ENCODE data around the gene SF3B4.

The SF3B4 gene

DNA sequence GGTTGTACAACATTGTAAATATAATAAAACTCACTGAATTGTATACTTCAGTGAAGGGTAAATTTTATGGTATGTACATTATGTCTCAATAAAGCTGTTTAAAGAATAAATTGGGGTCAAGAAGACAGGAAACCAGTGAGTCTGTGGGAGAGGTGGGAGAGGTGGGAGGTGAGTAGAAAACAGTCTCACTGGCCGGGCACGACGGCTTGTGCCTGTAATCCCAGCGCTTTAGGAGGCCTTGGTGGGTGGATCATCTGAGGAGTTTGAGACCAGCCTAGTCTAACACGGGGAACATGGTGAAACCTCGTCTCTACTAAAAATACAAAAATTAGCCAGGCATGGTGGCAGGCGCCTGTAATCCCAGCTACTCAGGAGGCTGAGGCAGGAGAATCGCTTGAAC lies 4.9 kb upstream of the SF3B4 start:
- no peak overlapping the region for H3K4ac ChIP-seq (ENCODE audit: low read depth, low read length)
- H3K79me1 ChIP-seq (ENCODE audit: low read length) = no peaks in the 10 kb centered on the region
- H3K27me3 ChIP-seq (ENCODE audit: insufficient read depth, low read length, poor library complexity) = no peaks in the 10 kb centered on the region
- no peak overlapping the region for H3K9ac ChIP-seq (ENCODE audit: low read length)
- no peak overlapping the region for H3K4me2 ChIP-seq (ENCODE audit: low read length)
- peaks cover 2% of the 10 kb centered on the region for H3K36me3 ChIP-seq (ENCODE audit: control insufficient read depth, insufficient read depth, low read length)
- H3K4me1 ChIP-seq (ENCODE audit: control insufficient read depth, low read depth, low read length) = no peaks in the 10 kb centered on the region
- no peak overlapping the region for H2BK5ac ChIP-seq (ENCODE audit: low read length)
- H2AK5ac ChIP-seq (ENCODE audit: low read length) = no peak overlapping the region
- DNase-seq = no peak
- H4K8ac ChIP-seq (ENCODE audit: low read depth, low read length) = no peak overlapping the region
- H2BK120ac ChIP-seq (ENCODE audit: low read depth, low read length) = no peak overlapping the region
- peaks cover under 1% of the 10 kb centered on the region for H3K79me2 ChIP-seq (ENCODE audit: control insufficient read depth, insufficient read depth, low read length)
- no peak overlapping the region for H4K5ac ChIP-seq (ENCODE audit: low read length)
- no peak overlapping the region for H3K56ac ChIP-seq (ENCODE audit: low read length)
- H3K18ac ChIP-seq (ENCODE audit: low read length) = no peak overlapping the region
- no peak overlapping the region for H3K4me3 ChIP-seq (ENCODE audit: low read length)
- no peak overlapping the region for H3K23ac ChIP-seq (ENCODE audit: low read length)
- no CpG with 5 or more reads among the region's 8 CpGs for WGBS (ENCODE audit: extremely low coverage, insufficient coverage, low lambda C conversion rate)
- no peak overlapping the region for H2BK15ac ChIP-seq (replicated peaks; ENCODE audit: low read depth)
- no peak overlapping the region for H3K27ac ChIP-seq (ENCODE audit: low read depth, low read length)

DNA sequence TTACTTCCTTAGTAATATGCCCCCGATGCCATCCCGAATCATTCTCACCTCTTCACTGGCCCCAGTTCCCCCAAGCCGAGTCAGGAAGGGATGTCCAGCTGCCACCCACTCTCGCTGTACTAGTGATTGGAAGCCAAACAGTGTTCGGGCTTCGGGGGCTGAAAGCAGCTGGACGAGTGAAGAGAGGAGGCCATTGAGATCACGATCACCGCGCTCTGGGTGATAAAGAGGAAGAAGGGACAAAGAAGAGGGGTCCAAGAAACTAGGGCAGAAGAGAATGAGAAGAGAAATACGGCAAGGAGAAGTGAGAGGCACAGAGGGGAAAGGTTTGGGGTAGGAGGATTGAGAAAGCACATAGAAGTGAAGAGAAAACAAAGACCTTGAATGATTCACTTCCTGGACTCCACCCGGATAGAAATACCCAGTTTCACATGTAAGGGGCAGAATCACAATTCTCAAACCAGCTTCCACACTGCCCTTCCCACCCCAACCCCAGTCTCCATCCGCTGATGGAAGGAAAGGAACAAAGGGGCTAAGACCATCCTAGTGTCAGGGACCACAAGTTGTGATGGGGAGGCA lies 3.7 kb upstream of the SF3B4 start:
- Histone ChIP-seq H4K5ac (ENCODE audit: low read length) (no peak overlapping the region), H3K27ac (ENCODE audit: low read depth, low read length) (no peak overlapping the region), H2BK120ac (ENCODE audit: low read depth, low read length) (no peak overlapping the region), H3K27me3 (ENCODE audit: insufficient read depth, low read length, poor library complexity) (no peaks in the 10 kb centered on the region), H2BK5ac (ENCODE audit: low read length) (no peak overlapping the region), H3K9ac (ENCODE audit: low read length) (no peak overlapping the region), H3K4me1 (ENCODE audit: control insufficient read depth, low read depth, low read length) (peaks cover 2% of the 10 kb centered on the region), H3K56ac (ENCODE audit: low read length) (no peak overlapping the region), H2AK5ac (ENCODE audit: low read length) (no peak overlapping the region), H3K36me3 (ENCODE audit: control insufficient read depth, insufficient read depth, low read length) (peaks cover 4% of the 10 kb centered on the region), H3K79me1 (ENCODE audit: low read length) (peaks cover 4% of the 10 kb centered on the region), H3K4me3 (ENCODE audit: low read length) (no peak overlapping the region), H3K4ac (ENCODE audit: low read depth, low read length) (no peak overlapping the region), H3K4me2 (ENCODE audit: low read length) (no peak overlapping the region), H3K18ac (ENCODE audit: low read length) (no peak overlapping the region), H3K79me2 (ENCODE audit: control insufficient read depth, insufficient read depth, low read length) (peaks cover 12% of the 10 kb centered on the region), H3K23ac (ENCODE audit: low read length) (no peak overlapping the region), H4K8ac (ENCODE audit: low read depth, low read length) (no peak overlapping the region), H2BK15ac (replicated peaks; ENCODE audit: low read depth) (no peak overlapping the region)
- DNase-seq = no peak
- no CpG with 5 or more reads among the region's 13 CpGs for WGBS (ENCODE audit: extremely low coverage, insufficient coverage, low lambda C conversion rate)

DNA sequence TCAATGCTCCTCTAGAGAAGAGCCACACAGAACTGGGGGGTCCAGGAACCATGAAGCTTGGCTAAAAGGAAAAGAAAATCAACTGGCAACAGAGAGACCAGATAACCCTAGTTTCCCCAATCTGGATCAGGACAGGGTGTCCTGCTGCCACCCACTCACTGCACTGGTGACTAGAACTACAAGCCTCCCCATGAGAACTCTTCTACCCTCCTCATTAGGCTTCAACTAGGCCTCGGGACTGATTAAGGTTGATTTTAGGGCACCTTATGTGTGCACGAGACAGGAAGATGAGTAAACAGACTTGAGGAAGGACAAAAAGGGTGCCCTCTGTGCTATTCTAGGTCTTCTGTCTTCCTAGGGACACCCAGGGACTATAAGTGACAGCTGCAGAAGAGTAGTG lies 2.3 kb upstream of the SF3B4 start:
- no peak overlapping the region for H3K27ac ChIP-seq (ENCODE audit: low read depth, low read length)
- H3K18ac ChIP-seq (ENCODE audit: low read length) = no peak overlapping the region
- peaks cover 5% of the 10 kb centered on the region for H3K4me1 ChIP-seq (ENCODE audit: control insufficient read depth, low read depth, low read length)
- peak overlapping the region; percentile 25 for H3K56ac ChIP-seq (ENCODE audit: low read length)
- peaks cover 24% of the 10 kb centered on the region for H3K79me2 ChIP-seq (ENCODE audit: control insufficient read depth, insufficient read depth, low read length)
- H3K36me3 ChIP-seq (ENCODE audit: control insufficient read depth, insufficient read depth, low read length) = peaks cover 9% of the 10 kb centered on the region
- H2BK120ac ChIP-seq (ENCODE audit: low read depth, low read length) = no peak overlapping the region
- DNase-seq = no peak
- H3K4me2 ChIP-seq (ENCODE audit: low read length) = no peak overlapping the region
- no peak overlapping the region for H4K8ac ChIP-seq (ENCODE audit: low read depth, low read length)
- H2BK15ac ChIP-seq (replicated peaks; ENCODE audit: low read depth) = no peak overlapping the region
- no peak overlapping the region for H3K4ac ChIP-seq (ENCODE audit: low read depth, low read length)
- H2BK5ac ChIP-seq (ENCODE audit: low read length) = no peak overlapping the region
- WGBS (ENCODE audit: extremely low coverage, insufficient coverage, low lambda C conversion rate) = no CpG with 5 or more reads among the region's 2 CpGs
- no peak overlapping the region for H3K9ac ChIP-seq (ENCODE audit: low read length)
- H3K79me1 ChIP-seq (ENCODE audit: low read length) = peaks cover 14% of the 10 kb centered on the region
- H4K5ac ChIP-seq (ENCODE audit: low read length) = no peak overlapping the region
- no peak overlapping the region for H2AK5ac ChIP-seq (ENCODE audit: low read length)
- H3K4me3 ChIP-seq (ENCODE audit: low read length) = no peak overlapping the region
- H3K23ac ChIP-seq (ENCODE audit: low read length) = no peak overlapping the region
- H3K27me3 ChIP-seq (ENCODE audit: insufficient read depth, low read length, poor library complexity) = no peaks in the 10 kb centered on the region

DNA sequence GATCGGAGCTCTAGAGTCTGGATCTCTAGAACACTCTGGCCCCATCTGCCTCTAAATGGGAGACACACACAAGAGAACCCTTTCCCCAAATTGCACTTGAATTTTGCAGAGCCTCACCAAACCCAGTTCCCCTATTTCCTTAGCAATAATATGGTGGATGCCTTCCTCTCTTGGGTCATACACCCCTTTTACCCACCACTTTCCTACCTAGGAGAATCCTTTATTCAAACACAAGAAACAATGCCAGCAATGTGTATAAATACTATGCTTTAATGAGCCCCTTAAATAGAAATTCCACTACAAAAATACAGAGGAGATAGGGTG lies 760 bp upstream of the SF3B4 start:
- H2BK15ac ChIP-seq (replicated peaks; ENCODE audit: low read depth) = no peak overlapping the region
- H3K4me1 ChIP-seq (ENCODE audit: control insufficient read depth, low read depth, low read length) = peaks cover 5% of the 10 kb centered on the region
- peak overlapping the region; percentile 71 for H3K4me2 ChIP-seq (ENCODE audit: low read length)
- H3K36me3 ChIP-seq (ENCODE audit: control insufficient read depth, insufficient read depth, low read length) = peaks cover 18% of the 10 kb centered on the region
- no peak for DNase-seq
- peak overlapping the region; percentile 95 for H3K18ac ChIP-seq (ENCODE audit: low read length)
- no peaks in the 10 kb centered on the region for H3K27me3 ChIP-seq (ENCODE audit: insufficient read depth, low read length, poor library complexity)
- peak overlapping the region; percentile 94 for H3K27ac ChIP-seq (ENCODE audit: low read depth, low read length)
- no peak overlapping the region for H3K4ac ChIP-seq (ENCODE audit: low read depth, low read length)
- no peak overlapping the region for H4K8ac ChIP-seq (ENCODE audit: low read depth, low read length)
- no peak overlapping the region for H2AK5ac ChIP-seq (ENCODE audit: low read length)
- H4K5ac ChIP-seq (ENCODE audit: low read length) = no peak overlapping the region
- peak overlapping the region; percentile 79 for H3K56ac ChIP-seq (ENCODE audit: low read length)
- no peak overlapping the region for H3K23ac ChIP-seq (ENCODE audit: low read length)
- H3K79me1 ChIP-seq (ENCODE audit: low read length) = peaks cover 17% of the 10 kb centered on the region
- peak overlapping the region; percentile 89 for H3K9ac ChIP-seq (ENCODE audit: low read length)
- no peak overlapping the region for H3K4me3 ChIP-seq (ENCODE audit: low read length)
- WGBS (ENCODE audit: extremely low coverage, insufficient coverage, low lambda C conversion rate) = no CpG with 5 or more reads among the region's 1 CpG
- peaks cover 27% of the 10 kb centered on the region for H3K79me2 ChIP-seq (ENCODE audit: control insufficient read depth, insufficient read depth, low read length)
- no peak overlapping the region for H2BK120ac ChIP-seq (ENCODE audit: low read depth, low read length)
- H2BK5ac ChIP-seq (ENCODE audit: low read length) = no peak overlapping the region

DNA sequence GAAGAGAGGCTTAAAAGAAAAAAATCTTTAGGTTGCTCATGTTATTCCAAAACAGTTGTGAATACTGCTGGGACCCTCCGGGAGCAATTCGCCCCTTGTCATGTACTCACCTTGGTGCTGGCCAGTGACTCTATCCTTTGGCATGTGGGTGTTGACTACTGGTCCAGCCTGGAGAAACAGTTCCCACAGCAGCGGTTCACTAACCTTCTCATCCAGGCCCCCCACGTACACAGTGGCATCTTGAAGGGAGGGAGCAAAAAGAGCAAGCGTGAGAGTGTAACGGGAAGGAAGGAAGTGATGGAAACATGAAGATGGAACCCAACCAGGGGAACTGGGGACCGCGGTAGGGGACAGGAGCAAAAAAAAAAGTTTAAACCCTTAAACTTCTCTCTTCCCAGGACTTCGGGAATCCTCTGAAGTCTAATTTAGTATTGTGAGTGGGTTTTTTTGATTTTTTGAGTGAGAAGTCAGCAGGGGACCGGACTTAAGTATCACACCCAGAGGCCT lies 494 bp downstream of the SF3B4 start:
- H3K4me2 ChIP-seq (ENCODE audit: low read length) = peak overlapping the region; percentile 83
- no CpG with 5 or more reads among the region's 10 CpGs for WGBS (ENCODE audit: extremely low coverage, insufficient coverage, low lambda C conversion rate)
- peaks cover 27% of the 10 kb centered on the region for H3K79me2 ChIP-seq (ENCODE audit: control insufficient read depth, insufficient read depth, low read length)
- H2BK15ac ChIP-seq (replicated peaks; ENCODE audit: low read depth) = no peak overlapping the region
- peak overlapping the region; percentile 72 for H2AK5ac ChIP-seq (ENCODE audit: low read length)
- H2BK5ac ChIP-seq (ENCODE audit: low read length) = no peak overlapping the region
- peak overlapping the region; percentile 74 for H3K27ac ChIP-seq (ENCODE audit: low read depth, low read length)
- DNase-seq = no peak
- H3K36me3 ChIP-seq (ENCODE audit: control insufficient read depth, insufficient read depth, low read length) = peaks cover 19% of the 10 kb centered on the region
- peak overlapping the region; percentile 93 for H3K9ac ChIP-seq (ENCODE audit: low read length)
- no peak overlapping the region for H3K4ac ChIP-seq (ENCODE audit: low read depth, low read length)
- H3K4me1 ChIP-seq (ENCODE audit: control insufficient read depth, low read depth, low read length) = peaks cover 5% of the 10 kb centered on the region
- no peak overlapping the region for H2BK120ac ChIP-seq (ENCODE audit: low read depth, low read length)
- H3K79me1 ChIP-seq (ENCODE audit: low read length) = peaks cover 17% of the 10 kb centered on the region
- H4K8ac ChIP-seq (ENCODE audit: low read depth, low read length) = no peak overlapping the region
- no peak overlapping the region for H4K5ac ChIP-seq (ENCODE audit: low read length)
- H3K18ac ChIP-seq (ENCODE audit: low read length) = peak overlapping the region; percentile 88
- H3K56ac ChIP-seq (ENCODE audit: low read length) = peak overlapping the region; percentile 95
- H3K27me3 ChIP-seq (ENCODE audit: insufficient read depth, low read length, poor library complexity) = no peaks in the 10 kb centered on the region
- peak overlapping the region; percentile 99 for H3K4me3 ChIP-seq (ENCODE audit: low read length)
- H3K23ac ChIP-seq (ENCODE audit: low read length) = no peak overlapping the region

DNA sequence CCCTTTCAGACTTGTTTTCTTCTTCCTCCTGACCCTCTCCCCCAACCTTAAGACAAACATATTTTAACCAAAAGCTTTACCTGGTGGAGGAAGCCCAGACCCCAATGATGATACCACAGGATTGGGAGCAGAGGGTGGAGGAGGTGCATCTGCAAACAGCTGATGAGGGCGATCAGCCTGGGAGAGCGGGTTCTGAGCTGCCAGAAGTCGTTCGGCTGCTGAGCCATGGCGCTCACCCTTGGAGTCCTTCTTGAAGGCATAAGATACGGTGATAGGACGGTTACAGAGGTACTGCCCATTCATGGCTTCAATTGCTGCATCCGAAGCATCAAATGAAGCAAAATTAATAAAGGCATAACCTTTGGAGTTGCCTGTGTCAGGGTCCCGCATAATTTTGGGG lies 1.3 kb downstream of the SF3B4 start:
- Histone ChIP-seq H3K56ac (ENCODE audit: low read length) (no peak overlapping the region), H4K5ac (ENCODE audit: low read length) (no peak overlapping the region), H3K79me1 (ENCODE audit: low read length) (peaks cover 17% of the 10 kb centered on the region), H3K23ac (ENCODE audit: low read length) (no peak overlapping the region), H2BK5ac (ENCODE audit: low read length) (no peak overlapping the region), H3K27me3 (ENCODE audit: insufficient read depth, low read length, poor library complexity) (no peaks in the 10 kb centered on the region), H2BK15ac (replicated peaks; ENCODE audit: low read depth) (no peak overlapping the region), H3K4me3 (ENCODE audit: low read length) (no peak overlapping the region), H3K18ac (ENCODE audit: low read length) (no peak overlapping the region), H3K27ac (ENCODE audit: low read depth, low read length) (no peak overlapping the region), H3K4me1 (ENCODE audit: control insufficient read depth, low read depth, low read length) (peaks cover 5% of the 10 kb centered on the region), H3K4ac (ENCODE audit: low read depth, low read length) (no peak overlapping the region), H2AK5ac (ENCODE audit: low read length) (no peak overlapping the region), H3K36me3 (ENCODE audit: control insufficient read depth, insufficient read depth, low read length) (peaks cover 17% of the 10 kb centered on the region), H3K79me2 (ENCODE audit: control insufficient read depth, insufficient read depth, low read length) (peaks cover 27% of the 10 kb centered on the region), H3K4me2 (ENCODE audit: low read length) (no peak overlapping the region), H3K9ac (ENCODE audit: low read length) (peak overlapping the region; percentile 47), H4K8ac (ENCODE audit: low read depth, low read length) (no peak overlapping the region), H2BK120ac (ENCODE audit: low read depth, low read length) (no peak overlapping the region)
- WGBS (ENCODE audit: extremely low coverage, insufficient coverage, low lambda C conversion rate) = no CpG with 5 or more reads among the region's 9 CpGs
- DNase-seq = no peak
